Karpas-422 (cell line): ENCODE results near the gene PHOSPHO2. TPM values are rescaled to one million over a fixed set of nuclear protein-coding genes. Genes with fewer than 3 reads are reported as not detected.

Experiments used
- DNase-seq: peaks from one replicate; pipeline ENCODE4 v3.0.0-alpha.2; 2015
- H2AFZ ChIP-seq: fragments of 200-600 bp; sonication (generic); 2 replicates; pipeline ENCODE4 v1.6.1; 2014; ENCODE audit warnings: antibody characterized with exemption, low read length, mixed read lengths
- H3K27ac ChIP-seq: fragments of 200-600 bp; sonication (generic); 2 replicates; pipeline ENCODE4 v1.5.1; 2014; ENCODE audit warnings: mild to moderate bottlenecking, low read length, moderate library complexity
- H3K27me3 ChIP-seq: fragments of 200-600 bp; sonication (generic); 2 replicates; pipeline ENCODE4 v1.6.1; 2014; ENCODE audit warnings: low read length, mixed read lengths
- H3K36me3 ChIP-seq: fragments of 200-600 bp; sonication (generic); 2 replicates; pipeline ENCODE4 v1.6.1; 2014; ENCODE audit warnings: low read length, mixed read lengths; ENCODE audit not compliant: insufficient read depth
- H3K4me1 ChIP-seq: fragments of 200-600 bp; sonication (generic); 2 replicates; pipeline ENCODE4 v1.6.1; 2014; ENCODE audit warnings: mild to moderate bottlenecking, low read length, mixed read lengths
- H3K4me2 ChIP-seq: fragments of 200-600 bp; sonication (generic); 2 replicates; pipeline ENCODE4 v1.6.1; 2014; ENCODE audit warnings: low read length, low read depth, mild to moderate bottlenecking; ENCODE audit not compliant: poor library complexity, severe bottlenecking
- H3K4me3 ChIP-seq: fragments of 200-600 bp; sonication (generic); 2 replicates; pipeline ENCODE4 v1.5.1; 2014; ENCODE audit warnings: mild to moderate bottlenecking, antibody characterized with exemption, low read length, mixed read lengths
- H3K79me2 ChIP-seq: fragments of 200-600 bp; sonication (generic); 2 replicates; pipeline ENCODE4 v1.6.1; 2014; ENCODE audit warnings: mild to moderate bottlenecking, low read length, mixed read lengths
- H3K9ac ChIP-seq: fragments of 200-600 bp; sonication (generic); 2 replicates; pipeline ENCODE4 v1.6.0; 2014; ENCODE audit warnings: low read length
- H3K9me2 ChIP-seq: fragments of 200-600 bp; sonication (generic), shearing (Covaris generic); replicated peaks from 2 replicates; pipeline ENCODE4 v1.6.0; 2014; ENCODE audit warnings: mild to moderate bottlenecking, low read length, moderate library complexity; ENCODE audit not compliant: insufficient read depth
- H3K9me3 ChIP-seq: fragments of 300-700, 200-600 bp; sonication (generic); 2 replicates; pipeline ENCODE4 v1.6.1; 2014; ENCODE audit warnings: low read length, mixed read lengths
- H4K20me1 ChIP-seq: fragments of 200-600 bp; sonication (generic); 2 replicates; pipeline ENCODE4 v1.6.1; 2014; ENCODE audit warnings: mild to moderate bottlenecking, antibody characterized with exemption, low read length, low read depth; ENCODE audit not compliant: insufficient read depth
- total RNA-seq: library from RNA; depleted of rRNA; stranded (reverse); fragments of >200 nt; shearing (Covaris generic); gene quantifications from 2 replicates; pipeline ENCODE4 v1.2.3, GENCODE V29; 2014; ENCODE audit warnings: low replicate concordance

PHOSPHO2 gene
- total RNA-seq, 1 experiment from 2014 or later, result 13.0 TPM

- no peak overlapping the region for H3K4me3 ChIP-seq
- H3K9me2 ChIP-seq, result no peaks in the 10 kb centered on the region
- H3K9ac ChIP-seq, result no peak overlapping the region
- H3K4me2 ChIP-seq, result no peak overlapping the region
- no peak overlapping the region for H3K27ac ChIP-seq
- no peaks in the 10 kb centered on the region for H3K79me2 ChIP-seq
- no peak overlapping the region for H2AFZ ChIP-seq
- peaks cover 11% of the 10 kb centered on the region for H3K4me1 ChIP-seq
- H3K36me3 ChIP-seq, result no peaks in the 10 kb centered on the region
- no peak for DNase-seq
- H3K27me3 ChIP-seq, result no peaks in the 10 kb centered on the region
- H4K20me1 ChIP-seq, result no peaks in the 10 kb centered on the region
- H3K9me3 ChIP-seq, result no peaks in the 10 kb centered on the region
These were observed 31.5 kb upstream of the PHOSPHO2 start for GRCh38 chr2:169662744-169663143.

- H2AFZ ChIP-seq, result no peak overlapping the region
- H3K4me2 ChIP-seq, result no peak overlapping the region
These were observed 31.0 kb upstream of the PHOSPHO2 start for GRCh38 chr2:169663247-169663646.

GRCh38 chr2:169664600-169664977 lies 29.7 kb upstream of the PHOSPHO2 start:
- Histone ChIP-seq H4K20me1 (no peaks in the 10 kb centered on the region), H3K9me3 (no peaks in the 10 kb centered on the region), H3K36me3 (no peaks in the 10 kb centered on the region), H3K4me3 (no peak overlapping the region), H3K9me2 (no peaks in the 10 kb centered on the region), H3K4me1 (peaks cover 5% of the 10 kb centered on the region), H2AFZ (no peak overlapping the region), H3K27me3 (no peaks in the 10 kb centered on the region), H3K79me2 (no peaks in the 10 kb centered on the region), H3K27ac (no peak overlapping the region), H3K9ac (no peak overlapping the region), H3K4me2 (no peak overlapping the region)
- no peak for DNase-seq

More at GRCh38 chr2:169663247-169663646, 31.0 kb upstream of the PHOSPHO2 start:
- Histone ChIP-seq H3K27ac (no peak overlapping the region), H3K9me3 (no peaks in the 10 kb centered on the region), H3K9me2 (no peaks in the 10 kb centered on the region), H3K36me3 (no peaks in the 10 kb centered on the region), H3K79me2 (no peaks in the 10 kb centered on the region), H3K9ac (no peak overlapping the region), H3K4me3 (no peak overlapping the region), H3K27me3 (no peaks in the 10 kb centered on the region), H4K20me1 (no peaks in the 10 kb centered on the region), H3K4me1 (peaks cover 11% of the 10 kb centered on the region)
- no peak for DNase-seq

GRCh38 chr2:169664978-169665930 lies 29.0 kb upstream of the PHOSPHO2 start:
- no peak overlapping the region for H3K27ac ChIP-seq
- no peaks in the 10 kb centered on the region for H3K79me2 ChIP-seq
- H3K4me3 ChIP-seq, result no peak overlapping the region
- no peaks in the 10 kb centered on the region for H3K9me3 ChIP-seq
- H3K4me2 ChIP-seq, result no peak overlapping the region
- no peaks in the 10 kb centered on the region for H3K27me3 ChIP-seq
- H3K4me1 ChIP-seq, result 0 out of 2 replicates have a peak, but pooled peaks cover 3% of the 10 kb centered on the region
- H2AFZ ChIP-seq, result no peak overlapping the region
- no peaks in the 10 kb centered on the region for H3K36me3 ChIP-seq
- no peak overlapping the region for H3K9ac ChIP-seq
- DNase-seq, result no peak
- H3K9me2 ChIP-seq, result no peaks in the 10 kb centered on the region
- no peaks in the 10 kb centered on the region for H4K20me1 ChIP-seq

GRCh38 chr2:169667583-169667982 lies 26.7 kb upstream of the PHOSPHO2 start:
- H3K9me2 ChIP-seq, result no peaks in the 10 kb centered on the region
- no peaks in the 10 kb centered on the region for H3K36me3 ChIP-seq
- no peaks in the 10 kb centered on the region for H3K79me2 ChIP-seq
- H3K9me3 ChIP-seq, result no peaks in the 10 kb centered on the region
- H3K27ac ChIP-seq, result no peak overlapping the region
- H4K20me1 ChIP-seq, result no peaks in the 10 kb centered on the region
- H3K4me1 ChIP-seq, result no peaks in the 10 kb centered on the region
- no peak overlapping the region for H3K4me2 ChIP-seq
- H3K9ac ChIP-seq, result no peak overlapping the region
- no peaks in the 10 kb centered on the region for H3K27me3 ChIP-seq
- H2AFZ ChIP-seq, result no peak overlapping the region
- H3K4me3 ChIP-seq, result no peak overlapping the region
- DNase-seq, result no peak

GRCh38 chr2:169670215-169670651 lies 24.0 kb upstream of the PHOSPHO2 start:
- Histone ChIP-seq H3K4me1 (no peaks in the 10 kb centered on the region), H3K4me3 (no peak overlapping the region), H3K27ac (no peak overlapping the region), H3K9ac (no peak overlapping the region), H3K4me2 (no peak overlapping the region), H4K20me1 (no peaks in the 10 kb centered on the region), H3K79me2 (no peaks in the 10 kb centered on the region), H3K9me3 (no peaks in the 10 kb centered on the region), H2AFZ (no peak overlapping the region), H3K27me3 (no peaks in the 10 kb centered on the region), H3K36me3 (no peaks in the 10 kb centered on the region), H3K9me2 (no peaks in the 10 kb centered on the region)
- DNase-seq, result no peak

- no peak overlapping the region for H3K27ac ChIP-seq
- no peaks in the 10 kb centered on the region for H3K36me3 ChIP-seq
- no peak overlapping the region for H3K9ac ChIP-seq
These were observed 23.3 kb upstream of the PHOSPHO2 start for GRCh38 chr2:169670937-169671336.

GRCh38 chr2:169672406-169672805 lies 21.9 kb upstream of the PHOSPHO2 start:
- H4K20me1 ChIP-seq, result no peaks in the 10 kb centered on the region
- no peak overlapping the region for H3K4me2 ChIP-seq
- no peaks in the 10 kb centered on the region for H3K9me2 ChIP-seq
- H3K27me3 ChIP-seq, result no peaks in the 10 kb centered on the region
- H2AFZ ChIP-seq, result no peak overlapping the region
- H3K9ac ChIP-seq, result no peak overlapping the region
- no peak overlapping the region for H3K27ac ChIP-seq
- H3K4me3 ChIP-seq, result no peak overlapping the region
- no peaks in the 10 kb centered on the region for H3K4me1 ChIP-seq
- H3K36me3 ChIP-seq, result no peaks in the 10 kb centered on the region
- H3K79me2 ChIP-seq, result no peaks in the 10 kb centered on the region
- H3K9me3 ChIP-seq, result no peaks in the 10 kb centered on the region
- DNase-seq, result no peak

More at GRCh38 chr2:169670937-169671336, 23.3 kb upstream of the PHOSPHO2 start:
- no peak for DNase-seq
- Histone ChIP-seq H3K4me2 (no peak overlapping the region), H4K20me1 (no peaks in the 10 kb centered on the region), H3K79me2 (no peaks in the 10 kb centered on the region), H3K9me2 (no peaks in the 10 kb centered on the region), H3K4me3 (no peak overlapping the region), H2AFZ (no peak overlapping the region), H3K9me3 (no peaks in the 10 kb centered on the region), H3K27me3 (no peaks in the 10 kb centered on the region), H3K4me1 (no peaks in the 10 kb centered on the region)
